Measurements from ENCODE around the gene IPO7. TPM values are rescaled to one million over a fixed set of nuclear protein-coding genes. Genes with fewer than 3 reads are reported as not detected.
A peak's percentile ranks its signal among the peaks of the same experiment; 100 is the strongest.

Gene IPO7
- total and polyA plus RNA-seq, 2 of the 13 experiments (the other 11 are each of a cell fraction or from before 2014, with no cell fraction given): 59.4 to 98.4 TPM

GRCh38 chr11:9460322-9461062 is 76.0 kb downstream of the IPO7 start, which contains the start of gene ZNF143 (continued):
- TF ChIP-seq AHR (CRISPR knock-in tag; IDR thresholded peaks at IDR 0.05) (peak; percentile 85; the same call in 1 of the 2 replicates), ZNF558 (CRISPR knock-in tag; IDR thresholded peaks at IDR 0.05; ENCODE audit: borderline replicate concordance) (no peak), DR1 (CRISPR knock-in tag; IDR thresholded peaks at IDR 0.05) (peak; percentile 51), ZNF234 (CRISPR knock-in tag; conservative IDR thresholded peaks at IDR 0.05) (no peak), HES4 (CRISPR knock-in tag; IDR thresholded peaks at IDR 0.05; ENCODE audit: borderline replicate concordance) (0 out of 2 replicates have a peak, but pooled peaks have one; percentile 26), HCFC1 (IDR thresholded peaks at IDR 0.05; ENCODE audit: low read depth, low read length) (peak; percentile 72), ZNF576 (CRISPR knock-in tag; IDR thresholded peaks at IDR 0.05) (no peak), NFIC (IDR thresholded peaks at IDR 0.05; ENCODE audit: low read length) (no peak; the same call in 1 of the 2 replicates), AGO2 (optimal IDR thresholded peaks at IDR 0.05; ENCODE audit: low read depth, low read length) (peak; percentile 73), RBM39 (IDR thresholded peaks at IDR 0.05; ENCODE audit: low read depth, low read length, poor library complexity, severe bottlenecking) (peak; percentile 73), ZNF333 (CRISPR knock-in tag; IDR thresholded peaks at IDR 0.05; ENCODE audit: borderline replicate concordance) (no peak), ZFP82 (CRISPR knock-in tag; IDR thresholded peaks at IDR 0.05; ENCODE audit: borderline replicate concordance) (peak; percentile 65), HOXA7 (CRISPR knock-in tag; IDR thresholded peaks at IDR 0.05) (no peak), RARA (CRISPR knock-in tag; IDR thresholded peaks at IDR 0.05) (no peak)
- TF ChIP-seq, protein P1, sequence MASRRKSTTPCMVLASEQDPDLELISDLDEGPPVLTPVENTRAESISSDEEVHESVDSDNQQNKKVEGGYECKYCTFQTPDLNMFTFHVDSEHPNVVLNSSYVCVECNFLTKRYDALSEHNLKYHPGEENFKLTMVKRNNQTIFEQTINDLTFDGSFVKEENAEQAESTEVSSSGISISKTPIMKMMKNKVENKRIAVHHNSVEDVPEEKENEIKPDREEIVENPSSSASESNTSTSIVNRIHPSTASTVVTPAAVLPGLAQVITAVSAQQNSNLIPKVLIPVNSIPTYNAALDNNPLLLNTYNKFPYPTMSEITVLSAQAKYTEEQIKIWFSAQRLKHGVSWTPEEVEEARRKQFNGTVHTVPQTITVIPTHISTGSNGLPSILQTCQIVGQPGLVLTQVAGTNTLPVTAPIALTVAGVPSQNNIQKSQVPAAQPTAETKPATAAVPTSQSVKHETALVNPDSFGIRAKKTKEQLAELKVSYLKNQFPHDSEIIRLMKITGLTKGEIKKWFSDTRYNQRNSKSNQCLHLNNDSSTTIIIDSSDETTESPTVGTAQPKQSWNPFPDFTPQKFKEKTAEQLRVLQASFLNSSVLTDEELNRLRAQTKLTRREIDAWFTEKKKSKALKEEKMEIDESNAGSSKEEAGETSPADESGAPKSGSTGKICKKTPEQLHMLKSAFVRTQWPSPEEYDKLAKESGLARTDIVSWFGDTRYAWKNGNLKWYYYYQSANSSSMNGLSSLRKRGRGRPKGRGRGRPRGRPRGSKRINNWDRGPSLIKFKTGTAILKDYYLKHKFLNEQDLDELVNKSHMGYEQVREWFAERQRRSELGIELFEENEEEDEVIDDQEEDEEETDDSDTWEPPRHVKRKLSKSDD (CRISPR knock-in tag; IDR thresholded peaks at IDR 0.05; ENCODE audit: low read depth): no peak
- TF ChIP-seq, protein P2, sequence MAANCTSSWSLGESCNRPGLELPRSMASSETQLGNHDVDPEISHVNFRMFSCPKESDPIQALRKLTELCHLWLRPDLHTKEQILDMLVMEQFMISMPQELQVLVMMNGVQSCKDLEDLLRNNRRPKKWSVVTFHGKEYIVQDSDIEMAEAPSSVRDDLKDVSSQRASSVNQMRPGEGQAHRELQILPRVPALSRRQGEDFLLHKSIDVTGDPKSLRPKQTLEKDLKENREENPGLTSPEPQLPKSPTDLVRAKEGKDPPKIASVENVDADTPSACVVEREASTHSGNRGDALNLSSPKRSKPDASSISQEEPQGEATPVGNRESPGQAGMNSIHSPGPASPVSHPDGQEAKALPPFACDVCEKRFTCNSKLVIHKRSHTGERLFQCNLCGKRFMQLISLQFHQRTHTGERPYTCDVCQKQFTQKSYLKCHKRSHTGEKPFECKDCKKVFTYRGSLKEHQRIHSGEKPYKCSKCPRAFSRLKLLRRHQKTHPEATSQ (CRISPR knock-in tag; IDR thresholded peaks at IDR 0.05; ENCODE audit: borderline replicate concordance): peak; percentile 39; the same call in 1 of the 2 replicates
- TF ChIP-seq, protein P3, sequence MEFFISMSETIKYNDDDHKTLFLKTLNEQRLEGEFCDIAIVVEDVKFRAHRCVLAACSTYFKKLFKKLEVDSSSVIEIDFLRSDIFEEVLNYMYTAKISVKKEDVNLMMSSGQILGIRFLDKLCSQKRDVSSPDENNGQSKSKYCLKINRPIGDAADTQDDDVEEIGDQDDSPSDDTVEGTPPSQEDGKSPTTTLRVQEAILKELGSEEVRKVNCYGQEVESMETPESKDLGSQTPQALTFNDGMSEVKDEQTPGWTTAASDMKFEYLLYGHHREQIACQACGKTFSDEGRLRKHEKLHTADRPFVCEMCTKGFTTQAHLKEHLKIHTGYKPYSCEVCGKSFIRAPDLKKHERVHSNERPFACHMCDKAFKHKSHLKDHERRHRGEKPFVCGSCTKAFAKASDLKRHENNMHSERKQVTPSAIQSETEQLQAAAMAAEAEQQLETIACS (CRISPR knock-in tag; IDR thresholded peaks at IDR 0.05): 0 out of 2 replicates have a peak, but pooled peaks have one; percentile 6
- TF ChIP-seq, protein P4, sequence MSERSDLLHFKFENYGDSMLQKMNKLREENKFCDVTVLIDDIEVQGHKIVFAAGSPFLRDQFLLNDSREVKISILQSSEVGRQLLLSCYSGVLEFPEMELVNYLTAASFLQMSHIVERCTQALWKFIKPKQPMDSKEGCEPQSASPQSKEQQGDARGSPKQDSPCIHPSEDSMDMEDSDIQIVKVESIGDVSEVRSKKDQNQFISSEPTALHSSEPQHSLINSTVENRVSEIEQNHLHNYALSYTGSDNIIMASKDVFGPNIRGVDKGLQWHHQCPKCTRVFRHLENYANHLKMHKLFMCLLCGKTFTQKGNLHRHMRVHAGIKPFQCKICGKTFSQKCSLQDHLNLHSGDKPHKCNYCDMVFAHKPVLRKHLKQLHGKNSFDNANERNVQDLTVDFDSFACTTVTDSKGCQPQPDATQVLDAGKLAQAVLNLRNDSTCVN (CRISPR knock-in tag; IDR thresholded peaks at IDR 0.05; ENCODE audit: borderline replicate concordance): no peak

Measured in HepG2 (cell line).